ENCODE data around the gene CDCP1. TPM values are rescaled to one million over a fixed set of nuclear protein-coding genes. Genes with fewer than 3 reads are reported as not detected.
A peak's percentile ranks its signal among the peaks of the same experiment; 100 is the strongest.

Gene CDCP1
- total RNA-seq, 1 donor from 2014 or later: 0.15 TPM

- DNase-seq (ENCODE audit: low spot score): no peak
- no peak overlapping the region for H3K4me3 Mint-ChIP-seq (ENCODE audit: unreplicated experiment)
- H3K9me3 Mint-ChIP-seq (ENCODE audit: low read depth): no peaks in the 10 kb centered on the region
- H3K4me1 Mint-ChIP-seq (ENCODE audit: low read depth): peaks cover 52% of the 10 kb centered on the region
- no peaks in the 10 kb centered on the region for H3K36me3 Mint-ChIP-seq (ENCODE audit: low read depth)
- no peaks in the 10 kb centered on the region for H3K27me3 Mint-ChIP-seq (ENCODE audit: low read depth)
- TF ChIP-seq CTCF (IDR thresholded peaks at IDR 0.05): peak; percentile 35
- peak overlapping the region; percentile 84 for H3K27ac Mint-ChIP-seq (ENCODE audit: unreplicated experiment)
Measured at GRCh38 chr3:45084820-45085816, 61.1 kb downstream of the CDCP1 start.

- Mint-ChIP-seq H3K9me3 (ENCODE audit: low read depth) (no peaks in the 10 kb centered on the region), H3K36me3 (ENCODE audit: low read depth) (no peaks in the 10 kb centered on the region), H3K4me1 (ENCODE audit: low read depth) (peaks cover 52% of the 10 kb centered on the region), H3K4me3 (ENCODE audit: unreplicated experiment) (no peak overlapping the region), H3K27ac (ENCODE audit: unreplicated experiment) (no peak overlapping the region), H3K27me3 (ENCODE audit: low read depth) (no peaks in the 10 kb centered on the region)
- no peak for DNase-seq (ENCODE audit: low spot score)
- TF ChIP-seq CTCF (IDR thresholded peaks at IDR 0.05): no peak
Measured at GRCh38 chr3:45084361-45084760, 61.8 kb downstream of the CDCP1 start.

GRCh38 chr3:45083023-45083422 lies 63.2 kb downstream of the CDCP1 start:
- Mint-ChIP-seq H3K9me3 (ENCODE audit: low read depth) (no peaks in the 10 kb centered on the region), H3K4me1 (ENCODE audit: low read depth) (peaks cover 55% of the 10 kb centered on the region), H3K36me3 (ENCODE audit: low read depth) (no peaks in the 10 kb centered on the region), H3K4me3 (ENCODE audit: unreplicated experiment) (no peak overlapping the region), H3K27me3 (ENCODE audit: low read depth) (no peaks in the 10 kb centered on the region), H3K27ac (ENCODE audit: unreplicated experiment) (no peak overlapping the region)
- no peak for DNase-seq (ENCODE audit: low spot score)
- no peak for TF ChIP-seq CTCF (IDR thresholded peaks at IDR 0.05)

GRCh38 chr3:45082142-45082538 lies 64.0 kb downstream of the CDCP1 start:
- no peak for DNase-seq (ENCODE audit: low spot score)
- no peaks in the 10 kb centered on the region for H3K27me3 Mint-ChIP-seq (ENCODE audit: low read depth)
- peaks cover 54% of the 10 kb centered on the region for H3K4me1 Mint-ChIP-seq (ENCODE audit: low read depth)
- H3K4me3 Mint-ChIP-seq (ENCODE audit: unreplicated experiment): no peak overlapping the region
- no peaks in the 10 kb centered on the region for H3K9me3 Mint-ChIP-seq (ENCODE audit: low read depth)
- no peak for TF ChIP-seq CTCF (IDR thresholded peaks at IDR 0.05)
- H3K27ac Mint-ChIP-seq (ENCODE audit: unreplicated experiment): peak overlapping the region; percentile 96
- no peaks in the 10 kb centered on the region for H3K36me3 Mint-ChIP-seq (ENCODE audit: low read depth)

GRCh38 chr3:45081506-45082141 lies 64.6 kb downstream of the CDCP1 start:
- Mint-ChIP-seq H3K9me3 (ENCODE audit: low read depth) (no peaks in the 10 kb centered on the region), H3K4me3 (ENCODE audit: unreplicated experiment) (no peak overlapping the region), H3K27me3 (ENCODE audit: low read depth) (no peaks in the 10 kb centered on the region), H3K27ac (ENCODE audit: unreplicated experiment) (peak overlapping the region; percentile 96), H3K36me3 (ENCODE audit: low read depth) (no peaks in the 10 kb centered on the region), H3K4me1 (ENCODE audit: low read depth) (peaks cover 53% of the 10 kb centered on the region)
- DNase-seq (ENCODE audit: low spot score): no peak
- TF ChIP-seq CTCF (IDR thresholded peaks at IDR 0.05): no peak

Data from chondrocyte (in vitro differentiated cells).